ENCODE results near the gene MICAL3. TPM values are rescaled to one million over a fixed set of nuclear protein-coding genes. Genes with fewer than 3 reads are reported as not detected.
"Not testable (repeated sequence)": the region's sequence is repeated elsewhere in the genome, so short reads cannot be mapped to it uniquely, and the experiment has no call there.

Gene MICAL3
- total and polyA plus RNA-seq, 9 donors: 21.9 to 50.1 (median 32.2) TPM

DNA sequence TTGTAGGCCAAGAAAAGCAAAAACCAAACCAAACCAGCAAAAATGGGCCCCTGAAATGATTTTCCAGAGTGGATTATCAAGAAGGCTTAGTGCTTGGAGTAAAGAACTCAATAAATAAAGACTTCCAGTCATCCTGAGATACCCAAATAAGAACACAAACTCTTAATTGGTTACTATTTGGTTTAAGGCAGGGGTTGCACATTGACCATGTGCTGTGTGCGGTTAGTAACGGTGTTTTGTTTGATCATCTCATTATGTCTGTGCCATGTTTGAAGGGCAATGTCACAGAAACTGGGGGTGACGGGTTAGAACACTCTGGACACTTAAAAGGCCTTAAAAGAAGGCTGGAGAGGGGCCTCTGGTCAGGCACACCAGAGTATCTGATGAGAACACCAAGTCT, 9.7 kb upstream of the MICAL3 start:
- H3K36me3 ChIP-seq (ENCODE audit: control insufficient read depth, insufficient read depth, low read length): no peaks in the 10 kb centered on the region
- no peaks in the 10 kb centered on the region for H3K9me3 ChIP-seq (replicated peaks; ENCODE audit: control insufficient read depth, low read depth, low read length)
- H3K27me3 ChIP-seq (ENCODE audit: control insufficient read depth, insufficient read depth, low read length): no peaks in the 10 kb centered on the region
- WGBS (ENCODE audit: insufficient coverage): 80% methylated on average over 1 of the region's 3 CpGs
- H3K4me1 ChIP-seq (ENCODE audit: control insufficient read depth, insufficient read depth, low read length): peaks cover 18% of the 10 kb centered on the region
- DNase-seq: no peak
- no peak overlapping the region for H3K4me3 ChIP-seq (ENCODE audit: low read length)
- H3K27ac ChIP-seq (ENCODE audit: low read length): no peak overlapping the region

DNA sequence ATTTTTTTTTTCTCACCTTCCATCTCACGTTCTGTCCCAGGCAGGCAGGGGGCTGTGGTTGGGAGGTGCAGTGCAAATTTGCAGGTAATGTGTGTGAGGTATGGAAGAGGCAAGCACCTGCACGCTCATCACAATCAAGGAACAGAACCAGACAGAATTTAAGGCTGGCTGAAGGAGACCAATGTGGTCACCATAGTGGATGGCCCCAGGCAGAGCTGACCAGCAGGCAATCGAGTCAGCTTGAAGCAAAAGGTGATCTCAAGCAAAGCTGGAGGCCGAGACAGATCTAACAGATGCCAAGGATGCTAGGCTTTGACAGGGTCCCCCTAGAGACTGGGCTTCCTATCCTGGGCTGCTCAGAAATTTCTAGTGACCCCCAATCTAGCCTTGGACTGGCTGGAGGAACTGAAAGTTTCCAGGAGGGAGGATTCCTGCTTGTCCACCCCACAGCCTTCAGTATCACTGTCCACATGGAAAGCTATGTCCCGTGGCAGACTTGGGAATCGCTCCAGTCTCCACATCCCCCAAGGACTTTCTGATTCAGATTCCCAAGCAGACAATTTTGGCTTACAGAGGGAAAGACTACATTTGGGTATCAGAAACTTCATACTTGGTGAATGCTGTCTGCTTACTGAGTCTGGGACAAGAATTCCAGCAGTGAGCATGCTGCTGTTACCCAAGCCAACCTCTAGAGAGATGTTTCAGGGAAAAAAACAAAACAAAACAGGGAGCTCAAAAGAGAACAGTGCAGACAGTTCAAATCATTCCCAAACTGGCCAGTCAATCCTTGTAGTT, 9.0 kb upstream of the MICAL3 start:
- Histone ChIP-seq H3K36me3 (ENCODE audit: control insufficient read depth, insufficient read depth, low read length) (no peaks in the 10 kb centered on the region), H3K27me3 (ENCODE audit: control insufficient read depth, insufficient read depth, low read length) (no peaks in the 10 kb centered on the region), H3K4me3 (ENCODE audit: low read length) (no peak overlapping the region), H3K9me3 (replicated peaks; ENCODE audit: control insufficient read depth, low read depth, low read length) (no peaks in the 10 kb centered on the region), H3K4me1 (ENCODE audit: control insufficient read depth, insufficient read depth, low read length) (peaks cover 22% of the 10 kb centered on the region), H3K27ac (ENCODE audit: low read length) (no peak overlapping the region)
- WGBS (ENCODE audit: insufficient coverage): 74% methylated on average over 3 of the region's 6 CpGs
- no peak for DNase-seq

DNA sequence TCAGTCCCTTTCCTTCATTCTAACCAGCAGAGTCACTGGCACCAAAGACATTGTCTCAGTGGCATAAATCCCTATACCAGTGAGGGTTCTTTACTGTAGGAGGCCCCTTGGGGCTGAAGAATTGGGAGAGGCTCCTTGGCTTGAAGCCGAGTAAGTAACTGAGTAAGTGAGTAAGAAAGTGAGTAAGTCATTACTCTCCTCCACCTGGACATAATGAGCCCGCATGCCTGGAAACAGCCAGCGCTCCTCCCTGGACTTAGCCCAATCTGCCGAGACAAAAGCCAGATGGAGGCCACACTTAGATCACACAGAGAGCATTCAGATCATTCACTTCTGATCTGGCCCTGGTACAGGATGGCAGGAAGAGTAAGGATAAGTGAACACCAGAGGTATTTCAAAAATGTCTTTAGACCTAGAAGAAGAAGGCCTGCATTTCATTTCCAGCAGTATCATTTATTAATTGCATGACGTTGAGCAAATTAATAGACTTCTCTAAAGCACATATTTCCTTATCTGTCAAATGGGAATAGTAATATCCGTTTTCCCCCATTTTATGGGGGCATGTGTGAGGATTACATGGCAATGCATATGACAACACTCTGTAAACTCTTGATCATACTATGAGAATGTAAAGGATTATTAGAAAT, 8.2 kb upstream of the MICAL3 start:
- H3K4me1 ChIP-seq (ENCODE audit: control insufficient read depth, insufficient read depth, low read length): peaks cover 22% of the 10 kb centered on the region
- DNase-seq: no peak

DNA sequence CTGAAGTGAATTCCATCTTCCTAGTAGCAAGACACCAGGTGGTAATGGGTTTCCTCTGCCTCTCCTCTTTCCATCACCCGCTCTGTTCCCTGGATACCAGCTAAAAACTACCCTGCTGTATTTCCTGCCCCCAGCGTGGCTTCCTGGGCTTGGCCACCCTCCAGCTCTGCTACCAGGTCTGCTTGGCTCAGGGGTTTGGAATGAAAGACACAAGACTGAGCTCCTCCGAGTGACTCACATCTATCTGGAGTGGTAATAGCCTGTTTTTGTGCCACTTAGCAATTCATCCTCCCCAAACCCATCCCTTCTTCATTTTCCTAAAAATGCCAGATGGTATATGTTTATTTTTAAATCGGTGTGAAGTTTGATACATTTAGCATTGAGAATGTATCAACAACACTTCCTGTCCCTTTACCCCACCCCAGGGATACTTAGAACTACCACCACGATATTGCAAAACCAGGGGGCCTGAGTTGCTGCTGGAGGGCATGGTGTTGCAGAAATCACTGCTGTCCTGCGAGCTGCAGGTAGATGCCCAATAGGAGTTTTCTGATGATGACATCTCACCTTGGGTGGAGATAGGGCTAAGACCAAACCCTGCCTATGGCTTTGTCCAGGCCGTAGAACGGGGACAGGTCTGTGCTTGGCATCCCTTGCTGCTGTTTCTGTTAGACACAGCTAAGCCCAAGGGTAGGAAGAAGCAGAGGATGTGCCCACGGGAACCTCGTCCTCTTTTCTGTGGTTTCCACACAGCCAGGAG, 7.5 kb upstream of the MICAL3 start:
- DNase-seq: peak; percentile 26
- Histone ChIP-seq H3K4me3 (ENCODE audit: low read length) (no peak overlapping the region), H3K9me3 (replicated peaks; ENCODE audit: control insufficient read depth, low read depth, low read length) (no peaks in the 10 kb centered on the region), H3K4me1 (ENCODE audit: control insufficient read depth, insufficient read depth, low read length) (peaks cover 22% of the 10 kb centered on the region), H3K27ac (ENCODE audit: low read length) (no peak overlapping the region), H3K36me3 (ENCODE audit: control insufficient read depth, insufficient read depth, low read length) (no peaks in the 10 kb centered on the region), H3K27me3 (ENCODE audit: control insufficient read depth, insufficient read depth, low read length) (peaks cover 2% of the 10 kb centered on the region)
- WGBS (ENCODE audit: insufficient coverage): 100% methylated on average over 1 of the region's 10 CpGs

More for the DNA sequence above, 8.2 kb upstream of the MICAL3 start:
- H3K27me3 ChIP-seq (ENCODE audit: control insufficient read depth, insufficient read depth, low read length): no peaks in the 10 kb centered on the region
- H3K4me3 ChIP-seq (ENCODE audit: low read length): no peak overlapping the region
- H3K27ac ChIP-seq (ENCODE audit: low read length): no peak overlapping the region
- WGBS (ENCODE audit: insufficient coverage): no CpG with 5 or more reads among the region's 6 CpGs
- no peaks in the 10 kb centered on the region for H3K9me3 ChIP-seq (replicated peaks; ENCODE audit: control insufficient read depth, low read depth, low read length)
- no peaks in the 10 kb centered on the region for H3K36me3 ChIP-seq (ENCODE audit: control insufficient read depth, insufficient read depth, low read length)

DNA sequence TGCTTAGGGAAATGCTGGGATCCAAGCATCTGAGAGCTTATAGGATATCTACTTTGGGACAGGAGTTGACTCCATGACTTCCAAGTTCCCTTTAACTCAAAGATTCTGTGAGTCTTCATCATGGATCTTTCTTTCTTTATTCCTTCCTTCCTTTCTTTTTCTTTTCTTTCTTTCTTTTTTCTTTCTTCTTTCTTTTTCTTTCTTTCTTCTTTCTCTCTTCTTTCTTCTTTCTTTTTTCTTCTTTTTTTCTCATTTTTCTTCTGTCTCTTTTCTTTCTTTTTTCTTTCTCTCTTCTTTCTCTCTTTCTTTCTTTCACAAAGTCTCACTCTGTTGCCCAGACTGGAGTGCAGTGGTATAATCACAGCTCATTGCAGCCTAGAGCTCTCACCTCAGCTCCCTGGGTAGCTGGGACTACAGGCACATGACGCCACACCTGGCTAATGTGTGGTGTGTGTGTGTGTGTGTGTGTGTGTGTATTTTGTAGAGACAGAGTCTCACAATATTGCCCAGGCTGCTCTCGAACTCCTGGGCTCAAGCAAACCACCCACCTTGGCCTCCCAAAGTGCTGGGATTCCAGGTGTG, 5.4 kb upstream of the MICAL3 start:
- Histone ChIP-seq H3K9me3 (replicated peaks; ENCODE audit: control insufficient read depth, low read depth, low read length) (no peaks in the 10 kb centered on the region), H3K4me1 (ENCODE audit: control insufficient read depth, insufficient read depth, low read length) (peaks cover 22% of the 10 kb centered on the region), H3K36me3 (ENCODE audit: control insufficient read depth, insufficient read depth, low read length) (no peaks in the 10 kb centered on the region), H3K4me3 (ENCODE audit: low read length) (no peak overlapping the region), H3K27ac (ENCODE audit: low read length) (peak overlapping the region; percentile 23), H3K27me3 (ENCODE audit: control insufficient read depth, insufficient read depth, low read length) (peaks cover 16% of the 10 kb centered on the region)
- no peak for DNase-seq
- WGBS (ENCODE audit: insufficient coverage): no CpG with 5 or more reads among the region's 2 CpGs

DNA sequence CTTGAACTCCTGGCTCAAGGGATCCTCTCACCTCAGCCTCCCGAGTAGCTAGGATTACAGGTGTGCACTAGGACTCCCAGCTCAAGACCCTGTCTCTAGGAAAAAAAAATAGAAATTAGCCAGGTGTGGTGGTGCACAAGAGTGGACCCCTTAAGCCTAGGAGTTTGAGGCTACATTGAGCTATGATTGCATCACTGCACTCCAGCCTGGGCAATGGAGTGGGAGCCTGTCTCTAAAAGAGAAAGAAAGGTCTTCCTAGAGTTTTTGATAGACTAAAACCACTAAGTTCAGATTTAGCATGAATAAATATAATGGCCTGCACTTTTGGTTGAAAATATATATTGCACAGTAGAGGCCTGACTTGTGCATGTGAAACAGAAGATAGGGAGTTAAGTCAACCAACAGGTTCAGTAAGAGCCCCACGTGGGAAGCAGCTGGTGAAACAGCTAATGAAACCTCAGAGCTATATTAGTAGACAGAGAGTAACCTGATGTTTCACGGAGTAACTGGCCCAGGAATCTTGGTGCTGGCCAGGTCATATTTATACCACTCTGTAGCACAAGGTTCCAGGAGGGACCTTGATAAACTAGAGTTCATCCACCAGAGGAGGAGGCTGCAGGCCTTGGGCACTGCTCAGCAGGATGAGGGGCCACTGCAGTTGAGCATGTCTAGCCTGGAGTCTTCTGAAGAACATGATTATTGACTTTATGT, 4.6 kb upstream of the MICAL3 start:
- Histone ChIP-seq H3K4me3 (ENCODE audit: low read length) (no peak overlapping the region), H3K27ac (ENCODE audit: low read length) (peak overlapping the region; percentile 23), H3K9me3 (replicated peaks; ENCODE audit: control insufficient read depth, low read depth, low read length) (no peaks in the 10 kb centered on the region), H3K27me3 (ENCODE audit: control insufficient read depth, insufficient read depth, low read length) (peaks cover 19% of the 10 kb centered on the region), H3K36me3 (ENCODE audit: control insufficient read depth, insufficient read depth, low read length) (no peaks in the 10 kb centered on the region), H3K4me1 (ENCODE audit: control insufficient read depth, insufficient read depth, low read length) (peaks cover 26% of the 10 kb centered on the region)
- peak; percentile 56 for DNase-seq
- 52% methylated on average over 3 of the region's 3 CpGs for WGBS (ENCODE audit: insufficient coverage)

DNA sequence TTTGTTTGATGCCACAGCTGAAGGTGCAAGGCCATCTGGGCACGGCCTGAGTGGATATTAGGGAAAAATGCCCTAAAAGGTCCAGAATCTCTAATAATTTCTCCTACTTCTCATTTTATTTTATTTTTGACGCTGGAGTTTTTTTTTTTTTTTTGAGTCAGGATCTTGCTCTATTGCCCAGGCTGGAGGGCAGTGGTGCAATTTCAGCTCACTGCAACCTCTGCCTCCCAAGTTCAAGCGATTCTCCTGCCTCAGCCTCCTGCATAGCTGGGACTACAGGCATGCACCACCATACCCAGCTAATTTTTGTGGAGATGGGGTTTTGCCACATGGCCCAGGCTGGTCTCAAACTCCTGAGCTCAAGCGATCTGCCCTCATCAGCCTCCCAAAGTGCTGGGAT, 1.5 kb upstream of the MICAL3 start:
- not testable (repeated sequence) for H3K4me3 ChIP-seq (ENCODE audit: low read length); DNase-seq; H3K27ac ChIP-seq (ENCODE audit: low read length); H3K9me3 ChIP-seq (replicated peaks; ENCODE audit: control insufficient read depth, low read depth, low read length); H3K36me3 ChIP-seq (ENCODE audit: control insufficient read depth, insufficient read depth, low read length)
- peaks cover 21% of the 10 kb centered on the region for H3K27me3 ChIP-seq (ENCODE audit: control insufficient read depth, insufficient read depth, low read length)
- no CpG with 5 or more reads among the region's 4 CpGs for WGBS (ENCODE audit: insufficient coverage)
- H3K4me1 ChIP-seq (ENCODE audit: control insufficient read depth, insufficient read depth, low read length): peaks cover 24% of the 10 kb centered on the region

DNA sequence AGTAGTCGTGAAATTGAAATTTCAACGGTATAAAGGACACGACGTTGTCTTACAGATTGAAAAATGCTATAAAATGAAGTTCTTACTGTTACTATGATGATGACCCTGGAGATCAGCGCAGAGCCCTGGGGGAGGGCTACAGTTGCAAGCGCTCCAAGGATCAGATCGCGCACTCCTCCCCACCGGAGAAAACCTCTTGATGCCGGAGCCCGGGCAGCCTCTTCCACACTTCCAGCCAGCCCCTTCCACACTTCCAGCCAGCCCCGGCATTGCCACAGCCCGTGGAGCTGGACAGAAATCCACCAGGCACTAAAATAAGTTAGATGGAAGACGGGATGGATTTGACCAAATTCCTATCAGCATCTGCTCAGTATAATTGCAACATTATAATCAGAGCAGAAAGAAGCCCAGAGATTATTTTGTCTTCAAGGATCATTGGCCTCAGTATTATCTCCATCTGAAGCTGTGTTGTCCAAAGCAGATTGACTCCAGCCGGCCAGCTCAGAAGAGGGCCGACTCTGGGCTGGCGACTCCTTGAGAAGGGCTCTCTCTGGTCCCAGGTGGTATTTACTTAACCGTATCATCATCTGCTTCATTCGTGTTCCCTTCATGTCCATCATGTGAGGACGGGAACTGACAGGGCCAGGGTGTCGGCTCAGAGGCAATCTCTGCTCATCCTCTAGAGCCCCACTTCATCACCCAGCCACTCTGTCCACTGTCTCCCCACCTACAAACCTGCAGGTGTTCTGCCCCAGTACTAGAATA, 777 bp upstream of the MICAL3 start:
- Histone ChIP-seq H3K4me1 (ENCODE audit: control insufficient read depth, insufficient read depth, low read length) (peaks cover 24% of the 10 kb centered on the region), H3K36me3 (ENCODE audit: control insufficient read depth, insufficient read depth, low read length) (no peaks in the 10 kb centered on the region), H3K9me3 (replicated peaks; ENCODE audit: control insufficient read depth, low read depth, low read length) (no peaks in the 10 kb centered on the region), H3K27ac (ENCODE audit: low read length) (no peak overlapping the region), H3K27me3 (ENCODE audit: control insufficient read depth, insufficient read depth, low read length) (peaks cover 21% of the 10 kb centered on the region), H3K4me3 (ENCODE audit: low read length) (peak overlapping the region; percentile 30)
- 46% methylated on average over 14 of the region's 21 CpGs for WGBS (ENCODE audit: insufficient coverage)
- DNase-seq: no peak

Data from muscle of leg (tissue), 11 donors.